NCI-H1105 (cell line): ENCODE results near the gene EGFR.
A peak's percentile ranks its signal among the peaks of the same experiment; 100 is the strongest.

Experiments used
- DNase-seq: peaks from one replicate; lab custom pipeline; 2025; lab: John Stamatoyannopoulos, UW

Gene EGFR

GRCh38 chr7:55101359-55101758 is 82.5 kb downstream of the EGFR start:
- DNase-seq, result no peak

DNA sequence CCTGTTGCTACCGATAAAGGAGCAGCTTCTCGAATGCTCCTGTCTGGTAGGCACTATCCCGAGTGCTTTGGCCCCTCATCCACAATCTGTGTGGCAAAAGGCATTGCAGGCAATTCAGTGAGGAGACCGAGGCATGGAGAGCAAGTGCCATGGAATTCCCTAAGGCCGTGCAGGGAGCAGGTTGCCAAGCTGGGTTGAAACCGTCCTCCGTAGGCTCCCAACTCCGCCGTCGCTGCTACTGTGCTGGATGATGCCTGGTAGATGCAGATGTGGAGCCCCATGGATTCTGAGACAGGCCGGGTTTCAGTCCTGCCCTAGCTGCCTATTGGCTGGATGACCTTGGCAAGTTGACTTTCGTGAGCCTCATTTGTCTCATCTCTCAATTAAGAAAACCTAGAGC is 85.3 kb downstream of the EGFR start:
- no peak for DNase-seq

- DNase-seq, result no peak
Measured at GRCh38 chr7:55104712-55105433, 86.1 kb downstream of the EGFR start.

GRCh38 chr7:55105952-55106351 is 87.1 kb downstream of the EGFR start:
- no peak for DNase-seq

DNA sequence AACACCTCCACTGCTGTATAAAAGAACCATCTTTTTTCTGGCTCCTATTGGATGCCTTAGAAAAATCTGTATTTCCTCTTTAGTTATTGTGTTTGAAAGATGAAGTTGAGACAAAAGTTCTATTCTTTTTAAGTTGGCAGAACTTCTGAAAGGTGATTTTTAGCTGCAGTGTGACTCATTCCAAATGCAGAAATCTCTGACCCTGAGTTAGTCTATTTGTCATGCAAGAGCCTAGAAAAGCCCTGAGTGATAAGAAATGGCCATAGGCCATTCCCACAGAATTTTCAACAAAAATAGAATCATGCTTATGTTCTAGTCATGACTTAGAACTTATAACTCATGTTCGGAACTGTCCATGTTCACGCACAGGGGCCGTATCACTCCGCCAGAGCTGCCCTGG is 89.1 kb downstream of the EGFR start:
- DNase-seq, result no peak

DNA sequence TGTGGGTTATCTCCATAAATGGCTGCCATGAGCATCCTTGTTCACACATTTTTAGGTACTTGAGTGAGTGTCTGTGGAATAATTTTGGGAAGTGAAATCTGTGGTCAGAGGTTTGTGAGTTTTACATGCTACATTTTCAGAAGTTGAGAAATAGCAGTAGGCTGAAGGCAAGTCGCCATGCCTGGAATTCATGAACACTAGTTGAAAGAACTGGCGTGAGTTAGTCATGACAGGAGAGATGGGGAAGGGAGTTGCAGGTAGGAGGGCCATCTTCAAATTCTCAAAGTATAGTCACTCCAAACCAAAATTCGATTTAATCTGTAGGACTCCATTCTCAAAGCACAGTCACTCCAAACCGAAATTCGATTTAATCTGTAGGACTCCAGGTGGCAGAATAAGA is 89.6 kb downstream of the EGFR start:
- DNase-seq, result no peak

GRCh38 chr7:55108818-55109217 is 90.0 kb downstream of the EGFR start:
- DNase-seq, result no peak

DNA sequence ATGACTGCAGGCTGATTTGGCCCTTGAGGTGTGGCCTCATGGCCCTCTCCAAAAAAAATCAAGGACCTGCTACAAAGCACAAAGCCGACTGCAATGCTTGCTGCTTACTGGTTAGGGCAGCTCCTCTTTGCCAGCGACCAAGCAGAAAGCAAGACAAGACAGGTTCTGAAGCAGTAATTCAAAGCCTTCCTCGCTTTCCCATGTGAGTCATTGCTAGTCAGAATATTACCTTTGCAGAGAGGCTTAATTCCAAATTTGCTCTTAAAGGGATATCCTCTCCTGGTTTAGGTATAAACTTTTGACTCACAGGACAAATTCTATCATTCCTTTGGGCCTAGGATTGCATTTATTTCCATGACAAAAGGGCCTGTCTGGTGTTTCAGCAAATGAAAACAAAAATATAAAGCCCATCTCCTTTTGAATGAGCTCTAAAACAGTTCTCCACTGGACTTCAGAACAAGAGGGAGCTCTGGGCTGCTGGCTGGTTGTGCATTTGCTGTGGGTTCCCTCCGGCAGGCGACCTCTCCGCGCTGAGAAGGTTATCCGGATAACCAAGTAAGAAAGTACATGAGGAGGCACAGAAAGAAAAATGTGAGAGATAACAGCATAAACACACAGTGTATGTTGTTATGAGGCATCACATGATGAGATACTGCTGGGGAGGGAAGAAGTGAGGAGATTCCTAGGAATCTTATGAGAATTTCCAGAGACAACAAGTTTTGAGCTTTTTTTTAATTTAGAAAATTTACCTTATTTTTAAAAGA is 90.8 kb downstream of the EGFR start:
- no peak for DNase-seq

DNA sequence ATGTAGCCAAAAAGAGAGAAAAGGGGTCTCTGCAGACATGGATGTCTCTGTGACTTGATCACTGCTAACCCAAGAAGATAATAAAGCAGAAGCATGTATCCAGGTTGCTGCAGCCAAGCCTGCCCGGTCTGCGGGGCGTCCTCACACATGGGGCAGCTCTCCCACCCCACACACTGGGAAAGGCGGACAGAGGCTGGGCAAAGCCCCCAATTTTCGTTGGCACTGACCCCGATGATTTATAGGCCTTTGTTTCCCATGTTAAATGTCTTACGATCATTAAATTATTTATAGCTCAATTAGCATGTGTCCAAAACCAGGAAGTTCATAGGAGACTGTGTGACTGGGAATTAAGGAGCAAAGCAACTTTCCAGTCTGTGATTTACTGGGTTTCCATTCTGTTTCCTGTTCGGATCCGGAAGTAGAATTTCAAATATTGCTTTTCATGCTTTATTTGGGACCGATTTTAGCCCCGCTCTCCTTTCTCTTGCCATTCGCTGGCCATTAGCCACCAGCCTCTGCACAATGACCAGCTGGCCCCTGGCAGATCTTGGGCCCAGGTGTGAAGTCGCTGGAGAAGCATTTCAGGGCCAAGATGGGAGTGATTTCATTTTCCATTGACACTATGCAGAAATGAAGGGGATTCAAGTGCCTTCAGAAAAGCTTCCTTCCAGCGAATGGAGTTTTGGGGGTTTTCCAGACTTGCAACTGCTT is 91.6 kb downstream of the EGFR start:
- no peak for DNase-seq

DNA sequence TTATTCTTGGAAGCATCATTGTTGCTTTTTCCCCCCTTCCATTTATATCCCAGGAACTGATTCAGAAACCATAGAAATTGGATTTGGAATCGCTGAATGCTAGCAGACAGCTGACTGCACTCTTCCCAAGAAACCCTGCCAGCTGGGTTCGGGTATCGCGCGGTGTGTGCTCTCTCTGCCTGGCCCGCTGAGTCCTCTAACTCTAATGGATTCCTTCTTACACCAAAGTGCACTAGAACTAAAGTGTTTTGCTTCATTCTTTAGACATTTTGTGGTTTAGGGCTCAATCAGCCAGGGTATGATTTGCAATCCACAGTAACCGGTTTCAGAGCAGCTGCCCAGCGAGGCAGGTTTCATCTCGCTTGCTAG is 92.2 kb downstream of the EGFR start:
- peak; percentile 55 for DNase-seq

GRCh38 chr7:55112056-55112455 is 93.2 kb downstream of the EGFR start:
- no peak for DNase-seq

DNA sequence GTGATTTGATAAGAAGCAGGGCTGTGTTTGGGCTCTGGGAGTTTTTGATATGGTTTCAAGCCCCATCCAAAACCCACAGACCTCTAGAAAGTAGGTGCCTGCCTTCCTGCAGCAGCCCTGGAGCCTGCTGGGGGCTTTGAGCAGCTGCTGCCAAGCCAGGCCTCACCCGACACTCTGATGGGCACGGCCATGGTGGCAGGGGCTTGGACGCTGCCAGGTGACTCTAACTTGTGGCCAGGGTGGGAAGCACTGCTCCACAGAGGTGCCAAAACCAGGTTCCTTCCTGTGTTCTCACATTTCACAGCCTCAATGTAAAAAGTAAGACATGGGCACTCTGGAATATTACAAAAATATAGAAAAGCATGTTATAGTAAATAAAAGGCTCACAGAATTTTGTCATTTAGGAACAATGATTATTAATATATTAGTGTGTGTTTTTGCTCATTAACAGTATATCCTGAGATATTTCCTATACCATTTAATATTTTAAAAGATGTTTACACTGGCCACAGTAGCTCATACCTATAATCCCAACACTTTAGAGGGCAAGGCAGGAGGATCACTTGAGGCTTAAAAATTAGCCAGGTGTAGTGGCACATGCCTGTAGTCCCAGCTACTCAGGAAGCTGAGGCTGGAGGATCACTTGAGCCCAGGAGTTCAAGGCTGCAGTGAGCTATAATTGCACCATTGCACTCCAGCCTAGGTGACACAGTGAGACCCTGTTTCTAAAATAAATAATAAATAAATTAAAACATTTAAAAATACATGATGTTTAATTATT is 95.1 kb downstream of the EGFR start:
- DNase-seq, result no peak

DNA sequence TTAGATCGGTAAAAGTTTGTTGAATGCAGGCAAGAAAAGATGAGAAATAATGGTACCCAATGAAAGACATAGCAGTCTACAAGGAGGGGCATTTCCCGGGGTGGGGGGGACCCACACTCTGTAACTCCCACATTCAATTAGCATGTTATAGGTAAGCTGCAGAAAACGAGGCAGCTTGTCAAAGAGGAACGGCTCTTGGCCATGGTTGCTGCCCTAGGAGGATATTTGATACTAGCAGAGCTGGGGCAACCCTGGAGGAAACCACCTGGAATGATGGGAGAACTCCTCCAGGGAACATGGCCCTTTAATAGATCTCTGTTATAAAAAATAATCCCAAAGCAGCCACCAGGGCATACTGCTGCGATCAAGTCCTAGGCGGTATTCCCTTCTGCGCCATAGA is 98.5 kb downstream of the EGFR start:
- no peak for DNase-seq

- DNase-seq, result no peak
Measured at GRCh38 chr7:55118426-55118825, 99.6 kb downstream of the EGFR start.

- DNase-seq, result no peak
Measured at GRCh38 chr7:55119571-55119970, 100.8 kb downstream of the EGFR start.

GRCh38 chr7:55120074-55120473 is 101.3 kb downstream of the EGFR start:
- DNase-seq, result no peak

- DNase-seq, result no peak
Measured at GRCh38 chr7:55120501-55121198, 101.8 kb downstream of the EGFR start.

DNA sequence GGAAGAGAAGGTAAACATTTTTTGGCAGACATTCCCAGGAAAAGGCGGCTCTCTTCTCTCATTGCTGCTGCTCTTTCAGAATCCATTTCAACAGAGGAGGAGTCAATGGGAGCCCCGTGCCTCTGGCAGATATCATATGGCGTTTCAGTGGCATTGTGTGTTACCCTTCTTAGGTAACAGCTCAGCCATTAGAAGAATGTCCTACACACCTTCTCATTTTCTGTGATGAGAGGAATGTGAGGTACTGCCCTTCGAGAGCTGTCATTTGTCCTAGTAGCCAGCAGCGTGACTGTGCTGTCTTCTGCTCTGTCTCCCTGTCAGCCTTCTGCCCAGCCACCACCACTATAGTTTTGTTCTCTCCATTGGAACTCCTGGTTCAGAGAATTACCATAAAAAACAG is 102.4 kb downstream of the EGFR start:
- DNase-seq, result no peak

- DNase-seq, result no peak
Measured at GRCh38 chr7:55122263-55122662, 103.4 kb downstream of the EGFR start.

GRCh38 chr7:55124989-55125875 is 106.4 kb downstream of the EGFR start:
- DNase-seq, result no peak

- peak; percentile 13 for DNase-seq
Measured at GRCh38 chr7:55127135-55127551, 108.3 kb downstream of the EGFR start.
